Keratinocyte (primary cell): ENCODE data around the gene TBX6. TPM values are rescaled to one million over a fixed set of nuclear protein-coding genes. Genes with fewer than 3 reads are reported as not detected.

Experiments used
- DNase-seq: peaks from one replicate; pipeline ENCODE4 v3.0.0-alpha.2; 2011; ENCODE audit warnings: low read depth, missing footprints, low spot score
- FAIRE-seq: peaks from 2 replicates; lab custom pipeline; 2011; peaks lifted over from hg19 to GRCh38; lab: Jason Lieb, UNC
- H2AFZ ChIP-seq: 2 replicates; pipeline ENCODE4 v1.6.0; 2012; ENCODE audit warnings: low read length, control low read depth, inconsistent platforms; ENCODE audit not compliant: control insufficient read depth
- H3K27ac ChIP-seq: 2 replicates; pipeline ENCODE4 v1.5.1; 2011; ENCODE audit warnings: low read length; ENCODE audit not compliant: control insufficient read depth, insufficient read depth
- H3K27me3 ChIP-seq: 3 replicates; pipeline ENCODE4 v1.6.0; 2011; ENCODE audit warnings: low read length; ENCODE audit not compliant: control insufficient read depth, insufficient read depth; ENCODE audit errors: extremely low read depth
- H3K36me3 ChIP-seq, 2 experiments: 2 replicates in 1 of 2; 3 replicates in 1 of 2; pipeline ENCODE4 v1.5.1; 2011; ENCODE audit warnings: low read length in 2 of 2, mild to moderate bottlenecking in 1 of 2; ENCODE audit not compliant: control insufficient read depth in 2 of 2, insufficient read depth in 2 of 2; ENCODE audit errors: extremely low read depth in 1 of 2
- H3K4me1 ChIP-seq: 3 replicates; pipeline ENCODE4 v1.5.1; 2011; ENCODE audit warnings: low read length; ENCODE audit not compliant: control insufficient read depth, insufficient read depth; ENCODE audit errors: extremely low read depth
- H3K4me2 ChIP-seq: 3 replicates; pipeline ENCODE4 v1.6.0; 2011; ENCODE audit warnings: low read depth, low read length; ENCODE audit not compliant: control insufficient read depth, insufficient read depth; ENCODE audit errors: extremely low read depth
- H3K4me3 ChIP-seq, 3 experiments: fragments of 200-600 bp in 1 of 3; sonication (generic) in 1 of 3; 2 replicates in 2 of 3; 3 replicates in 1 of 3; pipeline ENCODE4 v1.5.1; 2011 to 2016; ENCODE audit warnings: low read length in 3 of 3, mild to moderate bottlenecking in 3 of 3, control low read depth in 2 of 3, inconsistent platforms in 1 of 3, low read depth in 1 of 3, mixed read lengths in 1 of 3, mixed run types in 1 of 3, moderate library complexity in 1 of 3; ENCODE audit not compliant: control insufficient read depth in 2 of 3, insufficient read depth in 2 of 3; ENCODE audit errors: extremely low read depth in 1 of 3
- H3K79me2 ChIP-seq: 2 replicates; pipeline ENCODE4 v1.6.0; 2012; ENCODE audit warnings: low read length; ENCODE audit not compliant: control insufficient read depth, insufficient read depth
- H3K9ac ChIP-seq: 3 replicates; pipeline ENCODE4 v1.6.0; 2011; ENCODE audit warnings: low read length; ENCODE audit not compliant: control insufficient read depth, insufficient read depth; ENCODE audit errors: extremely low read depth
- H3K9me1 ChIP-seq: 3 replicates; pipeline ENCODE4 v1.6.0; 2011; ENCODE audit warnings: low read length; ENCODE audit not compliant: control insufficient read depth, insufficient read depth; ENCODE audit errors: extremely low read depth
- H3K9me3 ChIP-seq: 2 replicates; pipeline ENCODE4 v1.5.1; 2012; ENCODE audit warnings: low read depth, low read length; ENCODE audit not compliant: control insufficient read depth
- H4K20me1 ChIP-seq: 3 replicates; pipeline ENCODE4 v1.6.0; 2011; ENCODE audit warnings: low read length; ENCODE audit not compliant: control insufficient read depth, insufficient read depth; ENCODE audit errors: extremely low read depth
- CTCF ChIP-seq, 3 experiments: IDR thresholded peaks in 1 of 3; conservative IDR thresholded peaks in 1 of 3; optimal IDR thresholded peaks in 1 of 3; 2 replicates in 2 of 3; 3 replicates in 1 of 3; pipeline versions ENCODE3 to v1.5.1; 2011; ENCODE audit warnings: low read length in 3 of 3, mild to moderate bottlenecking in 3 of 3, moderate library complexity in 2 of 3, control low read depth in 1 of 3, inconsistent platforms in 1 of 3; ENCODE audit not compliant: insufficient read depth in 2 of 3; ENCODE audit errors: extremely low read depth in 1 of 3
- EZH2 ChIP-seq: IDR thresholded peaks from one replicate; pipeline ENCODE4 v1.6.1; 2012; ENCODE audit warnings: inconsistent platforms, mild to moderate bottlenecking, low read length, moderate library complexity
- dilution Hi-C: fragments of 300-500 bp; cut with MboI; formaldehyde crosslinking; loops from one replicate; pipeline ENCODE4 v1.7.0; 2020; ENCODE audit warnings: low sequenced_read_pairs; ENCODE audit not compliant: extremely low pct_ligation_motif_present
- polyA plus RNA-seq, 5 experiments: library from polyadenylated mRNA; depleted of rRNA in 3 of 5; stranded (reverse) in 3 of 5; stranded (forward) in 1 of 5; unstranded in 1 of 5; fragments of >200 nt; gene quantifications; 1 replicate in 1 of 5; 2 replicates in 3 of 5; 3 replicates in 1 of 5; pipeline versions ENCODE4 v1.2.1 to v1.2.3, GENCODE V29; 2011 to 2012; ENCODE audit warnings: missing spikeins in 2 of 5, low read depth in 1 of 5, low replicate concordance in 1 of 5

The TBX6 gene
- polyA plus RNA-seq, 1 donor (not counting 4 experiments of a cell fraction or from before 2014, with no cell fraction given): 0.18 TPM

GRCh38 chr16:30108059-30108850 lies 16.5 kb upstream of the TBX6 start:
- Histone ChIP-seq H3K4me1 (peaks cover 4% of the 10 kb centered on the region), H3K79me2 (no peaks in the 10 kb centered on the region), H3K27me3 (no peaks in the 10 kb centered on the region), H4K20me1 (no peaks in the 10 kb centered on the region), H3K4me3 (no peak overlapping the region), H3K9ac (no peak overlapping the region), H3K4me2 (no peak overlapping the region), H3K9me3 (no peaks in the 10 kb centered on the region), H3K27ac (no peak overlapping the region), H2AFZ (no peak overlapping the region), H3K9me1 (no peaks in the 10 kb centered on the region), H3K36me3 (peaks cover 0 to 8% of the 10 kb centered on the region in 2 experiments)
- dilution Hi-C loops: no loop called here
- FAIRE-seq (no peak), DNase-seq (no peak)
- TF ChIP-seq CTCF (optimal IDR thresholded peaks at IDR 0.05 in 1 of 3, IDR thresholded peaks at IDR 0.05 in 1 of 3, conservative IDR thresholded peaks at IDR 0.05 in 1 of 3; ENCODE audit: extremely low read depth in 1 of 3, insufficient read depth in 2 of 3, low read length in 3 of 3) (no peak), EZH2 (no peak)

DNA sequence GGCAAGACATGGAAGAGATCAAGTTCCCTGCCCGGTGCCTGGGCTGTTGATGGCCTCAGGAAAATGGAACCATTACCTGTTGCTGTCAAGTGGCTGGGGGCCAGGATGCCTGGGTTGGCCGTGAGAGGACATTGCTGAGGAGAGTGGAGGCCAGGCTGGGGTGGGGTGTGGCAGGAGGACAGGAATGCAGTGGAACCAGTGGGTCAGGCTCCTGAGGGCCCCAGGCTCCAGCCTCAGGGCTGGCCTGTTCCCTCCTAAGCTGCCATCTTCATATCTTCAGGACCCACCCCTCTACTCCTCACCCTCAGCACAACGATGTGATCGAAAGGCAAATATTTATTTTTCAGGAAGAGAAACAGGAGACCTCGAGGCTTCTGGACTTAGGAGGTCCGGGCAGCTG lies 12.8 kb upstream of the TBX6 start:
- peak overlapping the region; percentile 8 for H3K4me2 ChIP-seq

More for the DNA sequence above, 12.8 kb upstream of the TBX6 start:
- Histone ChIP-seq H3K9me1 (no peaks in the 10 kb centered on the region), H2AFZ (no peak overlapping the region), H3K27ac (no peak overlapping the region), H3K4me1 (no peaks in the 10 kb centered on the region), H3K9me3 (no peaks in the 10 kb centered on the region), H3K4me3 (no peak overlapping the region), H3K36me3 (peaks cover 0 to 4% of the 10 kb centered on the region in 2 experiments), H3K79me2 (no peaks in the 10 kb centered on the region), H3K27me3 (no peaks in the 10 kb centered on the region), H4K20me1 (no peaks in the 10 kb centered on the region), H3K9ac (no peak overlapping the region)
- dilution Hi-C loops: no loop called here
- TF ChIP-seq EZH2 (no peak), CTCF (optimal IDR thresholded peaks at IDR 0.05 in 1 of 3, IDR thresholded peaks at IDR 0.05 in 1 of 3, conservative IDR thresholded peaks at IDR 0.05 in 1 of 3; ENCODE audit: extremely low read depth in 1 of 3, insufficient read depth in 2 of 3, low read length in 3 of 3) (no peak)
- no peak for FAIRE-seq
- no peak for DNase-seq
